Measurements from ENCODE around the gene MTERF4.

MTERF4 gene

DNA sequence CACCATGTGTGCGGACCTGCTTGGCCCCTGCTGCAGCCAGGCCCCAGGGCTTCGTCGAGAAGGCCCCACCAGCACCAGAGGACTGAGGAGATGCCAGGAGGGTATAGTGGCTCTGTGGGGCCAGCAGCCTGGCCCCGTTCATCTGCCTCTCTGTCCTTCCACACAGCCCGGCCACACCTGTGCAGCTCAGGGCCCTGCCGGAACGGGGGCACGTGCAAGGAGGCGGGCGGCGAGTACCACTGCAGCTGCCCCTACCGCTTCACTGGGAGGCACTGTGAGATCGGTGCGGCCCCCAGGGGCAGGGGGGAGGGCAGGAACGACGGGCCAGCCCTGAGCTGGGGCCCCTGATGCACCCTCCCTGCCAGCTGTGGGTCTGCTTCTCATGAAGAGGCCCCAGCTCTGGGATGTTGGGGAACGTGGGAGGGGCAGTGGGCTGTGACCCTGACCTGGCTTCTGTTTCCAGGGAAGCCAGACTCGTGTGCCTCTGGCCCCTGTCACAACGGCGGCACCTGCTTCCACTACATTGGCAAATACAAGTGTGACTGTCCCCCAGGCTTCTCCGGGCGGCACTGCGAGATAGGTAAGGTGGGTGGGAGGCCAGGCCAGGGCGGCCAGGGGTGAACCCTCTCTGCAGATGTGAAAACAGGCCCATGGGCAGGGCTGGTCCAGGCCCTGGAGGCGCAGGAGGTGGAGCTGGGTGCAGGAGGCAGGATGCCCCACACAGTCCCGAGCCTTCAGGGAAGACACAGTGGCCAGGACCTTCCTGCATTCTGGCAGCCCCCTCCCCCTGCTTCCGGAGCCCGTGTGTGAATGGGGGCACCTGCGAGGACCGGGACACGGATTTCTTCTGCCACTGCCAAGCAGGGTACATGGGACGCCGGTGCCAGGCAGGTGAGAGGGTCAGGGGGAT, 50.3 kb downstream of the MTERF4 start:
- in situ Hi-C loops (cut with MboI; ENCODE audit: low sequenced_read_pairs): no loop called here

DNA sequence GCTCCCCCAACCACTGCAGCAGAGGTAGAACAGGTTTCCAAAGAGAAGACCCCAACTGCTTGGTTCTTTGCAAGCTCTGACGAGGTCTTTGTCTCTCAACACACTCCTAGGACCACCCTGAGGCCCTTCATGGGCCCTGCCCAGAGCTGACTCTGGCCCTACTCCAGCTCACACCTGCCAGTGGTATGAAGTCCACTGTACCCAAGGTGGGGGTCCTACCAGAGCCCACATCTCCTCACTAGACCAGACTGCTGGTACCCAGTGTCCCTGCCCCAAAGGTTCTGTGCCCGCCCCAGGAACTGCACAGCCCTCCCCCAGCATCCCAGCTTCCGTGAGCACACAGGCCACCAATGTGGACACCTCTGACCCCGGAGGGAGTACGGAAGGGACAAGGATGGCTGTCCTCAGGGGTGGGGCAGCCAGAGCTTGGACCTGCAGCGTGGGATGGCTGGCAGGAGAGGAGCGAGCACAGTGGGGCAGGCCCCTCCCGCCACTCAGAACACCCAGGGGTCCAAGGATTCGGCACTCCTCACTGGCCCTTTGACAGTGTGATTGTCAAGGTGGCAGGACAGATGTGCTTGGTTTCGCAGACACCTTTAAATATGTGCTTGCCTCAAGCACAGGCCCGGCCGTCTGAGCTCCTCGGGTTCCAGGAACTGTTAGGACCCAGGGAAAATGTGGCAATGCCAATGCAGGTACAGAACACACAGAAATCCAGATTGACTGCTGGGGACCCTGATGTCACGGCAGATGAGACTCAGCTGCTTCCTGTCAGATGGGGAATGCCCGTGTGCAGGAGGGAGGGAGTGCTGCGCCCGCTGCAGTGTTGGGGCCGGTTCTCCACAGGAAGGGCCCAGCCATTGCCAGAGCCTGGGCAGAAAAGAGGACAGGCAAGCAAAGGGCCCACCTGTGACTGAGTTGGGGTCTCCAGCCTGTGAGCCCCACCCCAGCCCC, 51.2 kb downstream of the MTERF4 start:
- in situ Hi-C loops (cut with MboI; ENCODE audit: low sequenced_read_pairs): no loop called here

DNA sequence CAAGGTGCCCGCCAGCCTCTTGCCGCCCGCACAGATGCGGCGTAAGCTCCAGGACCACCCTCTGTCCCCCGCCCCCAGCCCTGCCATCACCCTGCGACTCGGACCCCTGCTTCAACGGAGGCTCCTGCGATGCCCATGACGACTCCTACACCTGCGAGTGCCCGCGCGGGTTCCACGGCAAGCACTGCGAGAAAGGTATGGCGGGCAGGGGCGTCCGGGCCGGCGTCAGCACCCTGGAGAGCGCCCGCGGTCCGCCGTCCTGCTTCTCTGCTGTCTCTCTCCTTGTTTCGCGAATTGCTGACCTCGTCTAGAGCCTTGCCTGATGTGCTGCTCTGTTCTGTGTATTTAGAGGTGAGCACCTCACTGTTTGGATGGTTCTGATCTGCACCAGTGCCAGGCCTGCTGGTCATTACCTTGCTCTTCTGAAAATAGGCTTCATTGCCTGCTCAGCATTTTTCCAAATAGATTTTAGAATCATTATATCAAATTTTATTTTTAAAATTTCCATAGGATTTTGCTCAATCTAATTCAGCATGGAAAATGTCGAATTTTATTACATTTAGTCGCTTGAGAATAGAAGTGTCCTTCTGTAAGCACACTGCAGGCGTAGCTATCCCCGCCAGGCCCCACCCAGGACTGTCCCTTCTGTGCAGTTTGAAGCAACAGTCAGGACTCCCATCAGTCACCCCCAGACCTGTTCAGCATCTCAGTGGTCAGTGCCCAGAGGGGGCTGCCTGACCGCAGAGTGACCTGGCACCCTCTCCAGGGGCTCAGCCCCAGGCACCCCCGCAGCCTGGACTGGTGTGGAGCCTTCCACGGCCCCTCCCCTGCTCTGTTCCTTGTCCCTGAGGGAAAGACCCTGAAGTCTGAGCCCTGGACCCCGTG, 52.1 kb downstream of the MTERF4 start:
- in situ Hi-C loops (cut with MboI; ENCODE audit: low sequenced_read_pairs): no loop called here

DNA sequence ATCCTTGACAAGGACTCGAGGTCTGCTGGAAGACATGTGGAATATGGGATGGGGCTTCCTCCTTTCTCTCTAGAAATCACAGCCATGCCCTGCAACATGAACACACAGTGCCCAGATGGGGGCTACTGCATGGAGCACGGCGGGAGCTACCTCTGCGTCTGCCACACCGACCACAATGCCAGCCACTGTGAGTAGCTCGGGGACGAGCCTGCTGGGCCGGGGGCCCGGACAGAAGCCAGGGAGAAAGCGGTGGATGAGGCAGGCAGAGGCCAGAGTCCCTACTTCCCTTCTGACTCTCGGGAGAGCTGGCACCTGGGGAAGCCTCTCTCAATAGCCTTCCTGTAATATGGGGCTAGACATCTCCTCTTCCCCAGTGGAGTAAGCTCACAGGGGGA, 53.1 kb downstream of the MTERF4 start:
- in situ Hi-C loops (cut with MboI; ENCODE audit: low sequenced_read_pairs): no loop called here

DNA sequence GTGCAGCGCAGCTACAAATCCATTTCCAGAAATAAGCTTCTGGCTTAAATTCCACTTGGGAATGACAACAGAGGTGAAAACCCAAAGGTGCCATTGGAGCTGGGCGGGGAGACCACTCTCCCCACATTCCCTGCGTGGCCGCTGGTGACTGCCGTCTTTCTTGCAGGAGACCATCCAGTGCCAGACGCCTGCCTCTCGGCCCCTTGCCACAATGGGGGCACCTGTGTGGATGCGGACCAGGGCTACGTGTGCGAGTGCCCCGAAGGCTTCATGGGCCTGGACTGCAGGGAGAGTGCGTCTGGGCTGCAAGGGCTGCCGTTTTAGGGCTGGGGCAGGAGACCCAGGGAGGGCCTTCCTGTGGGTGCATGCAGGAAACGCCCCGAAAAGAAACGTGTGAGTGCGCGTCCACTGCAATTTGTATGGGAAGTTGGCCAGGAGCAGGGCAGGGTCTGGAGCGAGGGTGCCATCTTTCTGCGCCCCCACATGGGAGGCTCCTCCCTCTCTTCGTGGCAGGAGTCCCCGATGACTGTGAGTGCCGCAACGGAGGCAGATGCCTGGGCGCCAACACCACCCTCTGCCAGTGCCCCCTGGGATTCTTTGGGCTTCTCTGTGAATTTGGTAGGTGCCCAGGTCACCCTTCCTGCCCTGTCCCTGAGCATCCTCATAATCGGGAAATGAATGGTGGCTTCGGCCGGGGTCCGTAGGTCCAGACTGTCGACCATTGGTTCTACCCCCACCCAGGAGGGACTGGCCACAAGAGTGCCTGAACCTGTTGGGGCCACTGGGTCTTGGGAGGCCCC, 53.7 kb downstream of the MTERF4 start:
- in situ Hi-C loops (cut with MboI; ENCODE audit: low sequenced_read_pairs): no loop called here

DNA sequence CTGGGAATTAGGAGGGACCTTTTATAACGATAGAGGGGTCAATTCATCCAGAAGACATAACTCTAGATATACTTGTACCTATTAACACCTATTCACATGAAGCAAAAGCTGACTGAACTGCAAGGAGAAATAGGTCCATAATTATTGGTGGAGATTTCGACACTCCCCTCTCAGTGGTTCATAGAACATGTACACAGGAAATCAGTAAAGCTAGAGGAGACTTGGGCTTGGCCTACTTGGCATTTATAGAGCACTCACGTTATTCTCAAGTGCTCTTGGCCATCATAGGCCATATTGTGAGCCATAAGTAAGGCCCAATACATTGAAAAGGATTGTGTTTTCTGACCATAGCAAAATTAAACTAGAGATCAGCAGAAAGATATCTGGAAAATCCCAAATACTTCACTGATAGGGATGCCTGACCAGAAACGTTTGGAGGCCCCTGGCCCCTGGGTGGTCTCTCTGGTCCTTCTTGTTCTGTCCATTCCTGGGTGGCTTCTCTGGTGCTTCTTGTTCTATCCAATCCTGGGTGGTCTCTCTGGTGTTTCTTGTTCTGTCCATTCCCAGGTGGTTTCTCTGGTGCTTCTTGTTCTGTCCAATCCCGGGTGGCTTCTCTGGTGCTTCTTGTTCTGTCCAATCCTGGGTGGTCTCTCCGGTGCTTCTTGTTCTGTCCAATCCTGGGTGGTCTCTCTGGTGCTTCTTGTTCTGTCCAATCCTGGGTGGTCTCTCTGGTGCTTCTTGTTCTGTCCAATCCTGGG, 54.7 kb downstream of the MTERF4 start:
- in situ Hi-C loops (cut with MboI; ENCODE audit: low sequenced_read_pairs): no loop called here

Data from hTERT RPE-1 (cell line).